Measurements from ENCODE around the gene HDX.
"Not testable (repeated sequence)": the region's sequence is repeated elsewhere in the genome, so short reads cannot be mapped to it uniquely, and the experiment has no call there.

Gene HDX

GRCh38 chrX:84315946-84316345 is 186.3 kb downstream of the HDX start:
- not testable (repeated sequence) for ATAC-seq (replicated peaks); H3K4me1 Mint-ChIP-seq; H3K27me3 Mint-ChIP-seq; DNase-seq; H3K4me3 Mint-ChIP-seq; H3K36me3 Mint-ChIP-seq; H3K27ac Mint-ChIP-seq
- peaks cover 4 to 22% of the 10 kb centered on the region in 2 donors for H3K9me3 Mint-ChIP-seq
